Ascending aorta (tissue), 2 donors: ENCODE data around the gene UBE2E2. TPM values are rescaled to one million over a fixed set of nuclear protein-coding genes. Genes with fewer than 3 reads are reported as not detected.

Experiments used
- DNase-seq, 2 donors: peaks; one replicate each; pipeline ENCODE4 v3.0.0-alpha.2; 2019; ENCODE audit warnings: low spot score in 2 of 2
- H3K27ac ChIP-seq, 2 donors: fragments of 200-600 bp; sonication (generic); one replicate each; pipeline ENCODE4 v1.5.1; 2016 to 2017; ENCODE audit warnings: mild to moderate bottlenecking in 1 of 2
- H3K27me3 ChIP-seq: fragments of 200-600 bp; sonication (generic); one replicate; pipeline ENCODE4 v1.5.1; 2017
- H3K36me3 ChIP-seq, 2 donors: fragments of 200-600 bp; sonication (generic); one replicate each; pipeline ENCODE4 v1.5.1; 2016
- H3K4me1 ChIP-seq, 2 donors: fragments of 200-600 bp; sonication (generic); one replicate each; pipeline ENCODE4 v1.5.1; 2016 to 2017; ENCODE audit warnings: mild to moderate bottlenecking in 1 of 2
- H3K4me3 ChIP-seq, 2 donors: fragments of 200-600 bp; sonication (generic); one replicate each; pipeline ENCODE4 v1.5.1; 2016 to 2017; ENCODE audit warnings: mild to moderate bottlenecking in 1 of 2
- H3K9me3 ChIP-seq, 2 donors: fragments of 200-600 bp; sonication (generic); one replicate each; pipeline ENCODE4 v1.5.1; 2016
- intact Hi-C: fragments of 100-400 bp; cut with DNase I; formaldehyde crosslinking; loops from one replicate; pipeline ENCODE4 v1.15.1; 2023
- total RNA-seq: library from RNA; depleted of rRNA; stranded (reverse); fragments of >200 nt; gene quantifications from one replicate; pipeline ENCODE4 v1.1.0, GENCODE V29; 2016
- TF ChIP-seq, protein P1 (sequence below), 3 experiments: fragments of 200-600 bp in 2 of 3; fragments of 450-650 bp in 1 of 3; sonication (generic) in 2 of 3; IDR thresholded peaks; one replicate each; pipeline ENCODE4 v1.5.1; 2016 to 2019; ENCODE audit warnings: antibody characterized with exemption in 3 of 3, mild to moderate bottlenecking in 1 of 3, moderate library complexity in 1 of 3

UBE2E2 gene
- total RNA-seq, 1 donor from 2014 or later, result 5.3 TPM

DNA sequence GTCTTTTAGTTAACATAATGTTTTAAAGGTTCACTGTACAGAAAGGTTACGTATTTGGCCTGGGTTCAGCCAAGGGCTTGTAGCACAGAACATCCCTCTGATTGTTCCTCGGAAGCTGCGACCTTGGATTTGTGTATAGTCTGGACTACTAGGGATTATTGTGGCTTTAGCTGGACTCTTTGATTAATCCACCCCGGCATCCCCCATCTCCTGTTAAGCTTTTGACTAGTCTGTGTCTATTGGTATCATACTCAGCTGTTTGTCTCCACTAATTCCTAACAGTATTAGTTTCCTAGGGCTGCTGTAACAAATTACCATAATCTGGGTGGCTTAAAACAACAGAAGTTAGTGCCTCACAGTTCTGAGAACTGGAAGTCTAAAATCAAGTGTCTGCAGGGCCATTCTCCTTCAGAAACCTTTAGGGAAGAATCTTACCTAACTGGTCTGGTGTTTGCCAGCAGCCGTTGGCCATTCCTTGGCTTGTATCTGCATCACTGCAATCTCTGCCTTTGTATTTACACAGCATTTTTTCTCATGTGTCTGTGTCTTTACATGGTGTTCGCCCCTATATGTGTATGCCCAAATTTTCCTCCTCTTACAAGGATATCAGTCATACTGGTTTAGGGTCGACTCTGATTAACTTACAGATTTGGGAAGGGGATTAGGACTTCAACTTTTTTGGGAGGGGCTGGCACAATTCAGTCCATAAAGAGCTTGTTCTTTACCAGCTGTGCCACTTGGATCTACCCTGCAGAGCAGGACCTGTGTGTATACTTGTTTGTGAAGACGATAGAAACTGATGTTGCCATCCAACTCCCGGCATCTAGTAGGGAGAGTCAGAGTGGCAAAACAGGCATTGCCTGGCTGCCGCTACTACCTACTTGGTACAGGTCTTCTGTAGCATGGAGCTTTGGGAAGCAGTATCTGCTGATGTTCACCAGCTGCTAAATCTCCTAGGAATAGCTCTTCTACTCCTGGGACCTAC, 117.8 kb downstream of the UBE2E2 start:
- TF ChIP-seq, protein P1, sequence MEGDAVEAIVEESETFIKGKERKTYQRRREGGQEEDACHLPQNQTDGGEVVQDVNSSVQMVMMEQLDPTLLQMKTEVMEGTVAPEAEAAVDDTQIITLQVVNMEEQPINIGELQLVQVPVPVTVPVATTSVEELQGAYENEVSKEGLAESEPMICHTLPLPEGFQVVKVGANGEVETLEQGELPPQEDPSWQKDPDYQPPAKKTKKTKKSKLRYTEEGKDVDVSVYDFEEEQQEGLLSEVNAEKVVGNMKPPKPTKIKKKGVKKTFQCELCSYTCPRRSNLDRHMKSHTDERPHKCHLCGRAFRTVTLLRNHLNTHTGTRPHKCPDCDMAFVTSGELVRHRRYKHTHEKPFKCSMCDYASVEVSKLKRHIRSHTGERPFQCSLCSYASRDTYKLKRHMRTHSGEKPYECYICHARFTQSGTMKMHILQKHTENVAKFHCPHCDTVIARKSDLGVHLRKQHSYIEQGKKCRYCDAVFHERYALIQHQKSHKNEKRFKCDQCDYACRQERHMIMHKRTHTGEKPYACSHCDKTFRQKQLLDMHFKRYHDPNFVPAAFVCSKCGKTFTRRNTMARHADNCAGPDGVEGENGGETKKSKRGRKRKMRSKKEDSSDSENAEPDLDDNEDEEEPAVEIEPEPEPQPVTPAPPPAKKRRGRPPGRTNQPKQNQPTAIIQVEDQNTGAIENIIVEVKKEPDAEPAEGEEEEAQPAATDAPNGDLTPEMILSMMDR (IDR thresholded peaks at IDR 0.05), result no peak
- intact Hi-C loops, result no loop called here
- no peaks in the 10 kb centered on the region for H3K36me3 ChIP-seq
- no peaks in the 10 kb centered on the region for H3K4me1 ChIP-seq
- no peaks in the 10 kb centered on the region for H3K27me3 ChIP-seq
- no peak for DNase-seq
- no peak overlapping the region for H3K27ac ChIP-seq
- H3K9me3 ChIP-seq, result no peaks in the 10 kb centered on the region
- no peak overlapping the region for H3K4me3 ChIP-seq

DNA sequence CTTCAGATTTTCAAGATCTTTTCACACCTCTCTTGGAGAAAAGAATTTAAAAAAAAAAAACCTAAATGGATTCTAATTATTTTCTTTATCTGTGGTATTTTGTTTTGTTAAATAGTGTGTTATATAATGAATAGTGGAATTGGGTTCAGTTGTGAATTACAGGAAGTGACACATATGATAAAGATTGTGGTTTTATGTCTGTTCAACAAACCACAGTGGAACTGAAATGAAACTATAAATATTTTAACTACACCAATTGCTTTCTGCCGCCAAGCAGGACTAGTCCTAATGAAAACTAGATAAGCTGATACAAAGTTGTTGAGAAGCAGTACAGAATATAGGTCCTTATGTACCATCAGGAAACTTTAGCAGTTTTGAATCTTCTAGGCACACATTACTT, 121.6 kb downstream of the UBE2E2 start:
- intact Hi-C loops, result no loop called here
- Histone ChIP-seq H3K27ac (no peak overlapping the region), H3K9me3 (no peaks in the 10 kb centered on the region), H3K4me3 (no peak overlapping the region), H3K4me1 (no peaks in the 10 kb centered on the region), H3K36me3 (no peaks in the 10 kb centered on the region), H3K27me3 (no peaks in the 10 kb centered on the region)
- DNase-seq, result no peak
- TF ChIP-seq, protein P1 (IDR thresholded peaks at IDR 0.05), result no peak

DNA sequence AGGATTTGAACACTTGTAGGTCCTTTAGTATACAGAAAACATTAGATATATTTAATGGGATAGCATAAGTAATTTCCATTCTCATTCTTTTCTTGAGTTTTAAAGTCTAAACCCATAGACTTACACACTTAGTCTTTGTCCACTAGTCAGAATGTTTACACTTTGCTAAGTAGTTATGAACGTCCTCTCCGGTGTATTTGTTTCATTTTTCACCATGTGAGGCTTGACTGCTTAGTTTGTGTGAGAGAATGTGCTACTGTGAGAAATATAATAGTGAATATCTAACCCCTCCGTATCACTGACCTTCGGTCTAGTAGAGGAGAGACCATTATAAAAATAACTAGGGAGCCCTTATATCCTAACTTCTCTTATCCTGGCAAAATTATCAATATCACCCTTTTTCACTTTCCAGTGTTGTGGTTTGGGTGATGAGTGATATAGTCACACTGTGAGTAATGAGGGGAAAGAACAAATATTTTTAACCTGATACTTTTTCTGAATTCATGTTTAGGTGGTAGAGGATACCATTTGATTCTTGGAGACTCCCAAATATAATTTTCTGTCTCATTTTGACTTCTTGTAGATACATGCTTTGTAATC, 122.4 kb downstream of the UBE2E2 start:
- TF ChIP-seq, protein P1 (IDR thresholded peaks at IDR 0.05), result no peak
- Histone ChIP-seq H3K4me1 (no peaks in the 10 kb centered on the region), H3K4me3 (no peak overlapping the region), H3K27me3 (no peaks in the 10 kb centered on the region), H3K9me3 (no peaks in the 10 kb centered on the region), H3K36me3 (no peaks in the 10 kb centered on the region), H3K27ac (no peak overlapping the region)
- no peak for DNase-seq
- intact Hi-C loops, result no loop called here

DNA sequence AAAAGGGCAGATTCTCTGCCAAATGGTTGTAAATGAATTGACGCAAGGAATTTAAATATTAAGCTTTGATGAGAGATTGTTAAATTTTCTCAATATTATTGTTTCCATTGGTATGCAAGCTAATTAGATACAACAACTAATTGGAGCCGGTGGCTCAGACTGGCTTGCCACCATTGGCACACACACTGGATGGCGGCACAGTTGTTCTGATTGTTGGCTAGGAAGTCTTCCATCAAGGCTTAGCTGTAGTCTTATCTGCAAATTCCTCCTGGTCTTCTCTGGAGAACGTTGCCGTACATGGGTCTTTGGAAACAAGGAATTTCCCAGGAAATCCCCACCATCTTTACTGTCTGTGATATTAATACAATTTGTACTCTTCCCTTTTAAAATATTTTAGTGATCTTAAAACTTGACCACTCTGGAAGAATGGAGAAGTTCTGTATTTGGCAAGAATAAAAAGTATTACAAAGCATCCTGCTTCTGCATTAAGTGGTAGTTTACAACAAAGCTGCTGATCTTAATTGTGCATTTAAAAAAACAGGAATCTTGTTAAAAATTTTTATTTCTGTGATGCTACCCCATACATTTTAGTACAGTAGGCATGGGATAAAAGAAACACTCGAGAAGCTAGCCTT, 126.5 kb downstream of the UBE2E2 start:
- no peak for DNase-seq
- Histone ChIP-seq H3K36me3 (no peaks in the 10 kb centered on the region), H3K27me3 (no peaks in the 10 kb centered on the region), H3K4me1 (no peaks in the 10 kb centered on the region), H3K27ac (no peak overlapping the region), H3K9me3 (no peaks in the 10 kb centered on the region), H3K4me3 (no peak overlapping the region)
- TF ChIP-seq, protein P1 (IDR thresholded peaks at IDR 0.05), result no peak
- intact Hi-C loops, result no loop called here

DNA sequence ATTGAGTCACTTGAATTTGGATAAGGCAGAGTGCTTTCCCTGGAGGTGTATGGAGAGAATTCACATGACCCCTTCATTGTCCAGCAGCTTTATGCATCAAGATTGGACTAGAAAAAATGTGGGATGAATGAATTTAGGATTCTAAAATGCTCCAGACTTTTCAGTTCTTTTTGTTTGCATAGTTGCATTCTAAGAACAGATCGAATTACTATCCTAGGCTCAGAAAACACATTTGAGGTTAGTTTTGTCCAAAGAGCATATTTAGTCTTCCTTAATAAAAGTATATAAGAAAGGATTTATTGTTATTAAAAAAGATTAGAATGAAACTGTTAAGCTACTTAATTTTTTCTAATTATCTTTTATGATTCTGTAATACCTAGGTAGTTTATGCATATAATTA, 127.4 kb downstream of the UBE2E2 start:
- TF ChIP-seq, protein P1 (IDR thresholded peaks at IDR 0.05), result no peak
- no peaks in the 10 kb centered on the region for H3K36me3 ChIP-seq
- H3K9me3 ChIP-seq, result no peaks in the 10 kb centered on the region
- no peak overlapping the region for H3K4me3 ChIP-seq
- no peak overlapping the region for H3K27ac ChIP-seq
- intact Hi-C loops, result no loop called here
- no peaks in the 10 kb centered on the region for H3K27me3 ChIP-seq
- H3K4me1 ChIP-seq, result no peaks in the 10 kb centered on the region
- no peak for DNase-seq
